IPS-18a (cell line): Measurements from ENCODE around the gene TTC28.
"Not testable (repeated sequence)": the region's sequence is repeated elsewhere in the genome, so short reads cannot be mapped to it uniquely, and the experiment has no call there.

Experiments used
- H3K27ac ChIP-seq: one replicate; pipeline ENCODE4 v1.5.1; 2013; ENCODE audit warnings: low read length
- H3K27me3 ChIP-seq: one replicate; pipeline ENCODE4 v1.6.1; 2013; ENCODE audit warnings: mild to moderate bottlenecking, low read length; ENCODE audit not compliant: control insufficient read depth, insufficient read depth
- H3K36me3 ChIP-seq: one replicate; pipeline ENCODE4 v1.6.1; 2013; ENCODE audit warnings: low read depth, low read length; ENCODE audit not compliant: control insufficient read depth
- H3K4me1 ChIP-seq: one replicate; pipeline ENCODE4 v1.6.1; 2013; ENCODE audit warnings: low read depth, low read length; ENCODE audit not compliant: control insufficient read depth
- H3K4me3 ChIP-seq: one replicate; pipeline ENCODE4 v1.5.1; 2013; ENCODE audit warnings: low read length
- H3K9ac ChIP-seq: one replicate; pipeline ENCODE4 v1.6.1; 2013; ENCODE audit warnings: mild to moderate bottlenecking, low read length, moderate library complexity
- H3K9me3 ChIP-seq: one replicate; pipeline ENCODE4 v1.6.1; 2013; ENCODE audit warnings: low read depth, low read length; ENCODE audit not compliant: control insufficient read depth

TTC28 gene

DNA sequence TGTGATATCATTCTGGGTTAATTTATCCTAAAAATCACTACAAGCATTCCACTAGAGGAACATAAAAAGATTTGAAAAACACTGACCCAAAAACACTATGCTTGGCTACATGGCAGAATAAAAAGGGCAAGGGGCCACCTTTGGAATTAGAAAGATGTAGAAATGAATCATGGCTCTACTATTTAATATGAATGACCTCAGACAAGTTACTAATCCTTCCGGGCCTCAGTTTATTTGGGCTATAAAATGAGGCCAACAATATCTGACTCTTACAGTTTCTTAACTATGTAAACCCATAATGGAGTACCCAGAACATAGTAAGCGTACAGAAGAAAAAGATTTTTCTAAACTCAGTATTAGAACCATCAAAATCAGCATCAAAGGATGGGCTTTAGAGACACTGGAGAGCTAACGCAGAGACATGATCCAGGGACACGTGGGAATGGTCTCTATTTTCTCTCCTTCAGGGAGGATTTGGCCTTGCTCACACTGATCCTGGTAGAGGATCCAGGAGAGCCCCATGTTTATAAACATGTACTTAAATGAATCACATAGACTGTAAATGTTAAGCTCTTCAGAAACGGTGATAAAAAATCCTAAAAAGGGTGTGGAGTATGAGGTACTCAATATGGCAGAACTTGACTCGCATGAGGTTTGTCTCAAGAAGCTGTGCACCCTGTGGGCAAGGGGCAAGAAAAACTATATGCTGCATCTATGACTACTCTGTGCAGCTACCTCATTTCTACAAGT, 472.2 kb downstream of the TTC28 start:
- Histone ChIP-seq H3K9ac (no peak overlapping the region), H3K36me3 (no peaks in the 10 kb centered on the region), H3K9me3 (no peaks in the 10 kb centered on the region), H3K27me3 (peaks cover 25% of the 10 kb centered on the region), H3K4me3 (no peak overlapping the region), H3K4me1 (peaks cover 4% of the 10 kb centered on the region), H3K27ac (no peak overlapping the region)

DNA sequence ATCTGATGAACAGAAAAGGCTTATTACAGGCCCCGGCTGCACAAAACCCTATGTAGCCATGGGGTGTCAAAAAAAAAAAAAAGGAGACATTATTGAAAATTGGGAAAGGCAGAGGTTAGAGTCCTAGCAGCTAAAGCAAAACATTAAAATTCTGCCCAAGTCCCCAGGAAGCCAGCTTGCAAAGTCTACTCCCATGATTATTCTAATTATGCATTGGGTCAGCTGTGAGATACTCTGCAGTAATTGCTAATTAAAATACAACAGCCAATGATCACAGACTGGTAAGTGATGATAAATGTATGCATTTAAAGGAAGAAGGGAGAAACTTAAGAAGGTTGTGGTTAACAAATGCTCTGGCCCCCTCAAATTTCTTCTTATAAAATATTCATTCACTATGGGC, 473.7 kb downstream of the TTC28 start:
- no peaks in the 10 kb centered on the region for H3K9me3 ChIP-seq
- no peaks in the 10 kb centered on the region for H3K36me3 ChIP-seq
- peaks cover 25% of the 10 kb centered on the region for H3K27me3 ChIP-seq
- H3K9ac ChIP-seq, result no peak overlapping the region
- H3K4me3 ChIP-seq, result no peak overlapping the region
- peaks cover 4% of the 10 kb centered on the region for H3K4me1 ChIP-seq
- H3K27ac ChIP-seq, result no peak overlapping the region

DNA sequence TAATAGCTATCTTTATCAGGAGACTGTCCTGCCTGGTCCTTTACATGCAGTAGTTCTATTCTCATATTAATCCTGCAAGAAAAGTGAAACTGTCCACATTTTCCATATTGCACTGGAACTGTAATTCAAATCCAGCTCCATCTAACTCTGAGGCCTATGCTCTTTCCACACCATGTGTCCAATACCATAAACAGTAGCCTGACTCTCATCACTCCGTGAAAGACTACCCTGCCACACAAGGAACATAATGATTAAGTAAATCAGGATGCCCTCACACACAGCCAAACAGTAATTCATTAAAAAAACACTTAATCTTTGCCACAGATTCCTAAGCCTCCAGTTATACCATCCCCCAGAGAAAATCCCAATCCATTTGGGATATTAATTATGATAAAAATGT, 475.3 kb downstream of the TTC28 start:
- Histone ChIP-seq H3K9ac (no peak overlapping the region), H3K4me1 (peaks cover 4% of the 10 kb centered on the region), H3K4me3 (no peak overlapping the region), H3K27me3 (peaks cover 14% of the 10 kb centered on the region), H3K9me3 (no peaks in the 10 kb centered on the region), H3K27ac (no peak overlapping the region), H3K36me3 (no peaks in the 10 kb centered on the region)

DNA sequence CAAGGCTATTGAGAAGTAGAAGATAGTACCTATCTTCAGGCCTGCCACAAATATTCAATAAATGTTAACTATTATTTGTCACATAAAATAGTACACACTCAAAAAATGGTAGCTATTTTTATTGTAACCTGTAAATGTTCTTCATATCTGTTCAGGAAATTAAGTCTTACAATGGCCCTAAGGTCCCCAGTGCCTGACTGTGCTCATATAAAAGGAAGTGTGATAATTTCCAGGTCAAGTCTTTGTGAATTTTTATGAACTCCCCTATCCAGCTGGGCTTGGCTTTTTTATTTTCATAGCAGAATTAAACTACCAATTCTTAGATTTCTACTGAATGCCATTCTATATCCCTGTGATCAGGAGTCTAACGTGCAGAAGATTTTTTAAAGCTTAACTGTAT, 476.4 kb downstream of the TTC28 start:
- Histone ChIP-seq H3K4me3 (no peak overlapping the region), H3K4me1 (no peaks in the 10 kb centered on the region), H3K27ac (no peak overlapping the region), H3K27me3 (peaks cover 6% of the 10 kb centered on the region), H3K9me3 (no peaks in the 10 kb centered on the region), H3K36me3 (no peaks in the 10 kb centered on the region), H3K9ac (no peak overlapping the region)

DNA sequence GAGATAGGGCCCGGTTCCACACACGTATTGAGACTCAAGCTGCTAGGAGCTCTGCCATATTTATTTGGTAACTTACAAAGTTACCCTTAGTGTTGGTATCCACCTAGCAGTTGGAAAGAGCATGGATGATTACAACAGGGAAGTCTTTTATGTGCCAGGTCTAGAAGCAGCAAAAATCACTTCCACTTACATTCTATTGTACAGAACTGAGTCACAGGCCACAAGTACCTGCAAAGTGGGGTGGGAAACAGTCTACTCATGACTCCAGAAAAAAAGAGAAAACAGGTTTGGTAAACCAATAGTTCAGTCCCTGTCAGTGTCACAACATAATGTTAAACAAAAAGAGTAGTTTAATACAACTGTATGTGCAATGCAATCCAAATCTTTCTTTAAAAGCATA, 480.9 kb downstream of the TTC28 start:
- Histone ChIP-seq H3K27ac (no peak overlapping the region), H3K27me3 (no peaks in the 10 kb centered on the region), H3K4me1 (no peaks in the 10 kb centered on the region), H3K36me3 (no peaks in the 10 kb centered on the region), H3K9me3 (no peaks in the 10 kb centered on the region), H3K4me3 (no peak overlapping the region), H3K9ac (no peak overlapping the region)

DNA sequence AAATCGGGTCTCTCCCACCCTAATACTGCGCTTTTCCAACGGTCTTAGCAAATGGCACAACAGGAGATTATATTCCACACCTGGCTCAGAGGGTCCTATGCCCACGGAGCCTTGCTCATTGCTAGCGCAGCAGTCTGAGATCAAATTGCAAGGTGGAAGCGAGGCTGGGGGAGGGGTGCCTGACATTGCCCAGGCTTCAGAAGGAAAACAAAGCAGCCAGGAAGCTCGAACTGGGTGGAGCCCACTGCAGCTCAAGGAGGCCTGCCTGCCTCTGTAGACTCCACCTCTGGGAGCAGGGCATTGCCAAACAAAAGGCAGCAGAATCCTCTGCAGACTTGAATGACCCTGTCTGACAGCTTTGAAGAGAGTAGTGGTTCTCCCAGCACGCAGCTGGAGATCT, 488.1 kb downstream of the TTC28 start:
- not testable (repeated sequence) for H3K27ac ChIP-seq, H3K4me3 ChIP-seq, H3K9me3 ChIP-seq, H3K36me3 ChIP-seq, H3K27me3 ChIP-seq, H3K9ac ChIP-seq
- H3K4me1 ChIP-seq, result peaks cover 20% of the 10 kb centered on the region

DNA sequence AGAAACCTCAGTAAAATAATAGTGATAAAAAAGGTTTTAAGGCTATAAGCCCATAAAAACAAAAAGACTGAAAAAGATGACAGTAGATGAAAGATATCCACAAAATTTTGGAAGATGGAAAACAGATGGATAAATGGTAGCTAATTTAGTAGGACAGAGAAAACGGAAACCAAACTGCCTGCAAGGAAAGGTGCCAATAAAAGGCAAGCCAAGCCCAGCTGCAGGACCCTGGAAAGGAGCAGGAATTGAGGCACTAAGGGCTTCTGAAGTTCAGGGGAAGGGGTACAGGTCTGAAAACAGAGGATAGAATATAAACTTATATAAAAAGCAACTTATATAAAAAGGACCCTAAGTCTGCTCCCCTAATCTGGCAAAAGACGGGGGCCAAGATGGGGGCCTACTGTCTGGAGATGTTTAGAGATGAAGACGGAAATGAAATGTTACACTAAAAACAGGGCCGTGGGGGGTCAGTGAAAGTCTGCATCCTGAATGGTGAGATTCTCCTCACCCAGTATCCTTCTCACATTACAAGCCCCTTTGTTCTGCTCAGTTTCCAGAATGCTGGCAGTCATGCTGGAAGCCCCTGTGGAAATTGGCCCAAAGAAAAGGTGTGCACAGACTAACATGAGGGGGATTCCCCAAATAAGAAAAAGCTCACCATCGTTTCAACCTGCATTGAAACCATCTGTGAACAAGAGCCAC, 491.3 kb downstream of the TTC28 start:
- H3K36me3 ChIP-seq, result no peaks in the 10 kb centered on the region
- H3K27me3 ChIP-seq, result no peaks in the 10 kb centered on the region
- no peak overlapping the region for H3K27ac ChIP-seq
- no peak overlapping the region for H3K9ac ChIP-seq
- H3K4me1 ChIP-seq, result peaks cover 20% of the 10 kb centered on the region
- H3K4me3 ChIP-seq, result no peak overlapping the region
- no peaks in the 10 kb centered on the region for H3K9me3 ChIP-seq

DNA sequence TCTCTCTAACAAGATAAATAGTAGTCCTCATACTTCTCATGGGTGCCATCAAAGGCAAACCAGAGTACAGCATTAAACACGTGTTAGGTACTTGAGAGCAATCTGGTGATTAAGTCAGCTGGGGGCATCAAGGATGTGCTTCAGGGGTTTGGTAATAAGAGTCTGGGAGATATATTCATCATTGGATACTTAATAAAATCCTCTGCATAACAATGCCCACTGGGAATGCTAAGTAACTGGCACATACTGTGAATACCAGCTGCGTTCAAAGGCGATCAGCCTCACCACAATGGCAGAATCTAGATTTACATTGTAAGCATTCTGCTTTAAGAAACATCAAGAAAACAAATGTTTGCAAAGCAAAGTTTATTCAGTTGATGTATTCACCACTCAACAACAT, 492.0 kb downstream of the TTC28 start:
- Histone ChIP-seq H3K9me3 (no peaks in the 10 kb centered on the region), H3K9ac (no peak overlapping the region), H3K36me3 (no peaks in the 10 kb centered on the region), H3K27ac (no peak overlapping the region), H3K4me1 (peaks cover 20% of the 10 kb centered on the region), H3K4me3 (no peak overlapping the region), H3K27me3 (no peaks in the 10 kb centered on the region)

DNA sequence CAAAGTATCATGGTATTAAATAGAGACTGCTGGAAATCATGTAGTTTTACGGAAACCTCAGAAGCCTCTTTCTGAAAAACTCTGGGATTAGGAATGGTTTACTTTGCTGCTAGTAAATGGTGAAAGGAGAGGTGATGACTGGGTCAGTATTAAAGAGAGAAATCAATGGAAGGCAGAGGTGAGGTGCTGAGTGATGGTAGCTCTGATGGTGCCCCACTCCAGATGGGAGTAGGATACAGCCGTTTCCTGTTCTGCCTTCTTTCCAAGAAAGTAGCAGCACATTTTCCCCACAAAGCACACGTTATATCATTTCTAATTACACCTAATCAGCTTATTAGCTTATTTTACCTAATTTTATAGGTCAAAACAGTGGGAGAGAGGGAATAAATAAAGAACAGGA, 493.0 kb downstream of the TTC28 start:
- Histone ChIP-seq H3K27ac (no peak overlapping the region), H3K9me3 (no peaks in the 10 kb centered on the region), H3K4me1 (peaks cover 20% of the 10 kb centered on the region), H3K9ac (no peak overlapping the region), H3K36me3 (no peaks in the 10 kb centered on the region), H3K4me3 (no peak overlapping the region), H3K27me3 (no peaks in the 10 kb centered on the region)

DNA sequence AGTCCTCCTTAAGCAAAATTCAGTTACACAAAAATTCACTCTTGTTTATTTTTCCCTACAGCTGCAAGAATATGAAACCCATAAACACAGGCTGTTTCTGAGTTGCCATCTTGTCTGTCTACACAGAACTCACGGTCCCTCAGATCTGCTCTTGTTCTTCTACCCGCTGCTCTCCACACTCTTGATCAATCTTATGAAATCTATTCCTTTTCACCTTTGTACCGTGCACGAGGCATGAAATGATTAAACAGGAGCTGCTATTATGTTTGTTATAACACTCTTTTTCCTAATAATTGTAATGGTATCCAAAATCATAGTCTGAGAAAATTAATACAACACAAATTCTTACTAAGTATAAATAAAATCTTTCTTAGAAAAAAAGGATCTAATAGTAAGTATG, 494.5 kb downstream of the TTC28 start:
- Histone ChIP-seq H3K36me3 (no peaks in the 10 kb centered on the region), H3K27me3 (no peaks in the 10 kb centered on the region), H3K9me3 (no peaks in the 10 kb centered on the region), H3K9ac (no peak overlapping the region), H3K27ac (no peak overlapping the region), H3K4me3 (no peak overlapping the region), H3K4me1 (peaks cover 20% of the 10 kb centered on the region)

DNA sequence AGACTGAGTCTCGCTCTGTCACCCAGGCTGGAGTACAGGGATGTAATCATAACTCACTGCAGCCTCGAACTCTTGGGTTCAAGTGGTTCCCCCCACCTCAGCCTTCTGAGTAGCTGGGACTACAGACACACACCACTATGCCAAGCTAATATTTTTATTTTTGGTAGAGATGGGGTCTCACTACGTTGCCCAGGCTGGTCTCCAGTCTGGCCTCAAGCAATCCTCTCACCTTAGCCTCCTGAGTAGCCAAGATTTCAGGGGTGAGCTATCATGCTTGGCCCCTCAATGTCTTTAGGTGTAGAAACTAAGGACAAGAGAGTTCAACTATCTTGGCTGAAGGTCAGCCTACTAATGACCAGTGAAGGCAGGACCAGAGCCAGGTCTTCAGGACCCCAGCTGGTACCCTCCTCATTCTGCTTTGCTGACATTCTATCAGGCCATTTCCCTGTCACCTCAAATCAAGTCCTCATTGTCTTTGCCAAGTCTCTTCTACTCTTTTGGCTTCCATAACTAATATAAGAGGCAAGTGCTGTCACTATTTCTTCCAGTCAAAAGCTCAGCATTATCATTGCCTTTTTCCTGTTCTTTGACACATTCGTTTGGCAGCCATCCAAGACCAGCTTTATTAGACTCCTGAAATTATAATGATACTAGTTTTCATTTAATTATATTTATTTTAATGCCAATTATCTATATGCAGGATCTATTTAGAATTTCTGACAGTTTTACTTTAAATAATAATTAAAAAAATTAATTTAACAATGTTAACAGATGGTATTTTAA, 496.4 kb downstream of the TTC28 start:
- Histone ChIP-seq H3K27ac (no peak overlapping the region), H3K4me3 (no peak overlapping the region), H3K4me1 (peaks cover 15% of the 10 kb centered on the region), H3K9ac (no peak overlapping the region), H3K9me3 (no peaks in the 10 kb centered on the region), H3K36me3 (no peaks in the 10 kb centered on the region), H3K27me3 (no peaks in the 10 kb centered on the region)
